H1 (cell line): ENCODE measurements around the gene BRD1. TPM values are rescaled to one million over a fixed set of nuclear protein-coding genes. Genes with fewer than 3 reads are reported as not detected.

ENCODE experiments used
- CTCF ChIA-PET: fragments of 300-600 bp; sonication (Branson Sonifier 250); formaldehyde crosslinking; loops from one replicate; lab custom pipeline; 2021; ENCODE audit not compliant: partially characterized antibody; lab: Charles Lee
- POLR2A ChIA-PET: fragments of 300-600 bp; sonication (Branson Sonifier 250); formaldehyde crosslinking; loops from one replicate; lab custom pipeline; 2021; ENCODE audit warnings: inconsistent platforms; ENCODE audit not compliant: partially characterized antibody; lab: Charles Lee
- DNase-seq, 2 experiments: peaks; one replicate each; pipeline versions ENCODE4 v3.0.0 to v3.0.0-alpha.2; 2010 to 2022; ENCODE audit warnings: low spot score in 2 of 2, low read depth in 1 of 2, mixed read lengths in 1 of 2
- FAIRE-seq: peaks from 2 replicates; lab custom pipeline; 2011; peaks lifted over from hg19 to GRCh38; lab: Jason Lieb, UNC
- H2AFZ ChIP-seq: 2 replicates; pipeline ENCODE4 v1.8.1; 2012; ENCODE audit warnings: low read length, inconsistent platforms
- H2AK5ac ChIP-seq: 2 replicates; pipeline ENCODE4 v1.6.1; 2013; ENCODE audit warnings: low read depth, low read length
- H2BK120ac ChIP-seq: replicated peaks from 2 replicates; pipeline ENCODE3; 2013; ENCODE audit warnings: low read depth, low read length, inconsistent platforms
- H2BK12ac ChIP-seq: 2 replicates; pipeline ENCODE4 v1.6.1; 2013; ENCODE audit warnings: low read depth, low read length
- H2BK15ac ChIP-seq: 2 replicates; pipeline ENCODE4 v1.6.1; 2013; ENCODE audit warnings: low read length
- H2BK20ac ChIP-seq: 2 replicates; pipeline ENCODE4 v1.6.1; 2013; ENCODE audit warnings: low read length
- H2BK5ac ChIP-seq: 2 replicates; pipeline ENCODE4 v1.6.1; 2013; ENCODE audit warnings: low read depth, low read length
- H3K14ac ChIP-seq: 2 replicates; pipeline ENCODE4 v1.6.1; 2013; ENCODE audit warnings: inconsistent platforms; ENCODE audit not compliant: insufficient read length
- H3K18ac ChIP-seq: 2 replicates; pipeline ENCODE4 v1.6.1; 2013; ENCODE audit warnings: low read length; ENCODE audit errors: extremely low read depth
- H3K23ac ChIP-seq: 2 replicates; pipeline ENCODE4 v1.6.1; 2013; ENCODE audit warnings: inconsistent platforms; ENCODE audit not compliant: insufficient read length
- H3K23me2 ChIP-seq: 2 replicates; pipeline ENCODE4 v1.6.1; 2013; ENCODE audit warnings: low read depth, low read length
- H3K27ac ChIP-seq: 2 replicates; pipeline ENCODE4 v1.6.1; 2011; ENCODE audit warnings: low read depth, low read length, inconsistent platforms
- H3K27me3 ChIP-seq, 4 experiments: replicated peaks in 1 of 4; 1 replicate in 1 of 4; 2 replicates in 3 of 4; pipeline versions ENCODE4 v1.6.1 to v1.8.1; 2011 to 2013; ENCODE audit warnings: low read length in 3 of 4, mild to moderate bottlenecking in 3 of 4, inconsistent platforms in 2 of 4, mixed read lengths in 2 of 4, moderate library complexity in 1 of 4; ENCODE audit not compliant: control insufficient read depth in 3 of 4, insufficient read depth in 3 of 4; ENCODE audit errors: extremely low read depth in 1 of 4
- H3K36me3 ChIP-seq, 4 experiments: 2 replicates each; pipeline versions ENCODE4 v1.6.1 to v1.8.1; 2011 to 2013; ENCODE audit warnings: mild to moderate bottlenecking in 4 of 4, low read length in 3 of 4, moderate library complexity in 2 of 4, control low read depth in 1 of 4, inconsistent platforms in 1 of 4; ENCODE audit not compliant: insufficient read depth in 4 of 4, control insufficient read depth in 2 of 4
- H3K4ac ChIP-seq: replicated peaks from 2 replicates; pipeline ENCODE3; 2013; ENCODE audit warnings: low read length, low read depth, mixed read lengths, inconsistent platforms; ENCODE audit not compliant: insufficient read length
- H3K4me1 ChIP-seq, 4 experiments: replicated peaks in 1 of 4; 1 replicate in 1 of 4; 2 replicates in 3 of 4; pipeline versions ENCODE4 v1.6.1 to v1.8.1; 2011 to 2013; ENCODE audit warnings: low read length in 3 of 4, inconsistent platforms in 2 of 4, mixed read lengths in 1 of 4; ENCODE audit not compliant: insufficient read depth in 4 of 4, control insufficient read depth in 3 of 4
- H3K4me2 ChIP-seq, 2 experiments: 2 replicates each; pipeline versions ENCODE4 v1.6.1 to v1.8.1; 2011 to 2013; ENCODE audit warnings: low read depth in 2 of 2, low read length in 2 of 2, control low read depth in 1 of 2, inconsistent platforms in 1 of 2, mild to moderate bottlenecking in 1 of 2; ENCODE audit not compliant: insufficient read depth in 1 of 2
- H3K4me3 ChIP-seq, 4 experiments: fragments of 200-600, 300-600 bp in 1 of 4; sonication (generic), shearing (Covaris generic), sonication (Bioruptor Twin) in 1 of 4; 2 replicates each; pipeline versions ENCODE4 v1.5.1 to v1.8.1; 2011 to 2016; ENCODE audit warnings: low read length in 4 of 4, low read depth in 3 of 4, control low read depth in 2 of 4, inconsistent platforms in 2 of 4, mild to moderate bottlenecking in 2 of 4, mixed read lengths in 1 of 4, moderate library complexity in 1 of 4; ENCODE audit not compliant: insufficient read depth in 2 of 4; ENCODE audit errors: extremely low read depth in 1 of 4
- H3K56ac ChIP-seq: replicated peaks from 2 replicates; pipeline ENCODE3; 2013; ENCODE audit warnings: low read depth, mild to moderate bottlenecking, mixed read lengths, low read length, inconsistent platforms; ENCODE audit not compliant: insufficient read length
- H3K79me1 ChIP-seq: 2 replicates; pipeline ENCODE4 v1.6.1; 2013; ENCODE audit warnings: low read depth, low read length, control low read depth
- H3K79me2 ChIP-seq, 2 experiments: 2 replicates each; pipeline versions ENCODE4 v1.6.1 to v1.8.1; 2012 to 2013; ENCODE audit warnings: low read length in 2 of 2, mild to moderate bottlenecking in 2 of 2, inconsistent platforms in 1 of 2; ENCODE audit not compliant: insufficient read depth in 2 of 2, control insufficient read depth in 1 of 2
- H3K9ac ChIP-seq, 4 experiments: replicated peaks in 1 of 4; 1 replicate in 1 of 4; 2 replicates in 3 of 4; pipeline versions ENCODE4 v1.6.1 to v1.8.1; 2011 to 2013; ENCODE audit warnings: low read depth in 3 of 4, low read length in 3 of 4, control low read depth in 2 of 4, mild to moderate bottlenecking in 2 of 4, moderate library complexity in 2 of 4, inconsistent platforms in 1 of 4; ENCODE audit errors: extremely low read depth in 1 of 4
- H3K9me3 ChIP-seq, 2 experiments: 2 replicates each; pipeline versions ENCODE4 v1.6.1 to v1.8.1; 2012 to 2013; ENCODE audit warnings: mild to moderate bottlenecking in 2 of 2, moderate library complexity in 2 of 2, control low read depth in 1 of 2, inconsistent platforms in 1 of 2, low read depth in 1 of 2, low read length in 1 of 2, mixed read lengths in 1 of 2; ENCODE audit not compliant: insufficient read depth in 2 of 2
- H4K20me1 ChIP-seq, 2 experiments: replicated peaks in 1 of 2; 2 replicates each; pipeline versions ENCODE3 to v1.8.1; 2011 to 2013; ENCODE audit warnings: inconsistent platforms in 2 of 2, low read length in 2 of 2, mild to moderate bottlenecking in 1 of 2; ENCODE audit not compliant: insufficient read depth in 2 of 2, control insufficient read depth in 1 of 2
- H4K5ac ChIP-seq: 2 replicates; pipeline ENCODE4 v1.6.1; 2013; ENCODE audit warnings: low read length, low read depth, mixed read lengths, inconsistent platforms; ENCODE audit not compliant: insufficient read length
- H4K8ac ChIP-seq: 2 replicates; pipeline ENCODE4 v1.8.0; 2013; ENCODE audit warnings: mild to moderate bottlenecking, moderate library complexity, low read length, inconsistent platforms; ENCODE audit not compliant: insufficient read depth; ENCODE audit errors: extremely low read depth
- H4K91ac ChIP-seq: replicated peaks from 2 replicates; pipeline ENCODE3; 2013; ENCODE audit warnings: low read length, mixed read lengths, inconsistent platforms; ENCODE audit not compliant: insufficient read length
- ASH2L ChIP-seq: fragments of 200-600, 300-600 bp; sonication (generic); IDR thresholded peaks from one replicate; pipeline ENCODE4 v1.7.1; 2017; ENCODE audit warnings: low read length
- BRCA1 ChIP-seq: IDR thresholded peaks from 2 replicates; pipeline ENCODE4 v1.6.1; 2012; ENCODE audit warnings: low read depth, low read length, improper control_type of control experiment
- CHD2 ChIP-seq: IDR thresholded peaks from 2 replicates; pipeline ENCODE4 v1.6.1; 2012; ENCODE audit warnings: low read length, improper control_type of control experiment
- EGR1 ChIP-seq: IDR thresholded peaks from 2 replicates; pipeline ENCODE4 v1.6.1; 2011; ENCODE audit warnings: low read depth, low read length, borderline replicate concordance
- POLR2AphosphoS5 ChIP-seq: IDR thresholded peaks from 2 replicates; pipeline ENCODE4 v1.6.1; 2011; ENCODE audit warnings: low read depth, low read length
- RBBP5 ChIP-seq: IDR thresholded peaks from 2 replicates; pipeline ENCODE4 v1.7.1; 2012; ENCODE audit warnings: low read depth, mild to moderate bottlenecking, inconsistent platforms, low read length, moderate library complexity, borderline replicate concordance
- SIN3A ChIP-seq, 2 experiments: IDR thresholded peaks in 1 of 2; conservative IDR thresholded peaks in 1 of 2; 2 replicates each; pipeline ENCODE4 v1.6.1; 2011 to 2012; ENCODE audit warnings: low read length in 2 of 2, improper control_type of control experiment in 1 of 2, low read depth in 1 of 2, mild to moderate bottlenecking in 1 of 2
- SP1 ChIP-seq: IDR thresholded peaks from 2 replicates; pipeline ENCODE4 v1.6.1; 2011; ENCODE audit warnings: low read depth, low read length
- SRF ChIP-seq: IDR thresholded peaks from 2 replicates; pipeline ENCODE4 v1.6.1; 2011; ENCODE audit warnings: mild to moderate bottlenecking, low read depth, low read length, moderate library complexity
- WGBS, 2 experiments: shearing (Covaris generic) in 1 of 2; methylation state at CpG; one replicate each; pipeline versions ENCODE4 v1.1.6 to v1.1.7; 2013 to 2015; ENCODE audit warnings: low lambda C conversion rate in 2 of 2, mixed read lengths in 2 of 2, inconsistent platforms in 1 of 2, low coverage in 1 of 2, missing lambda C conversion rate in 1 of 2; ENCODE audit not compliant: insufficient replicate concordance in 2 of 2, insufficient coverage in 1 of 2, insufficient read length in 1 of 2; ENCODE audit errors: extremely low coverage in 1 of 2, missing lambda C conversion rate in 1 of 2; 5-methylcytosine and 5-hydroxymethylcytosine counted together
- polyA plus RNA-seq, 7 experiments: library from polyadenylated mRNA; depleted of rRNA in 3 of 7; stranded (reverse) in 5 of 7; unstranded in 2 of 7; fragments of >200 nt in 5 of 7; fragments of 200-250 nt in 2 of 7; gene quantifications; 1 replicate in 5 of 7; 2 replicates in 1 of 7; 4 replicates in 1 of 7; pipeline versions ENCODE4 v1.2.1 to v1.2.3, GENCODE V29; 2011 to 2013; ENCODE audit warnings: missing spikeins in 2 of 7, mixed read lengths in 2 of 7
- total RNA-seq: library from RNA; stranded (reverse); fragmentation: NEBNext Ultra II Directional; extraction: Animal tissue kit (Norgen Biotek cat#: 25700); gene quantifications from 2 replicates; pipeline ENCODE4 v1.2.1, GENCODE V29; 2021
- TF ChIP-seq, protein P1 (sequence below): IDR thresholded peaks from 2 replicates; pipeline ENCODE4 v1.6.1; 2012; ENCODE audit warnings: inconsistent platforms

Gene BRD1
- total and polyA plus RNA-seq, 2 of the 8 experiments (the other 6 are each of a cell fraction or from before 2014, with no cell fraction given), result 6.8 to 34.0 TPM

DNA sequence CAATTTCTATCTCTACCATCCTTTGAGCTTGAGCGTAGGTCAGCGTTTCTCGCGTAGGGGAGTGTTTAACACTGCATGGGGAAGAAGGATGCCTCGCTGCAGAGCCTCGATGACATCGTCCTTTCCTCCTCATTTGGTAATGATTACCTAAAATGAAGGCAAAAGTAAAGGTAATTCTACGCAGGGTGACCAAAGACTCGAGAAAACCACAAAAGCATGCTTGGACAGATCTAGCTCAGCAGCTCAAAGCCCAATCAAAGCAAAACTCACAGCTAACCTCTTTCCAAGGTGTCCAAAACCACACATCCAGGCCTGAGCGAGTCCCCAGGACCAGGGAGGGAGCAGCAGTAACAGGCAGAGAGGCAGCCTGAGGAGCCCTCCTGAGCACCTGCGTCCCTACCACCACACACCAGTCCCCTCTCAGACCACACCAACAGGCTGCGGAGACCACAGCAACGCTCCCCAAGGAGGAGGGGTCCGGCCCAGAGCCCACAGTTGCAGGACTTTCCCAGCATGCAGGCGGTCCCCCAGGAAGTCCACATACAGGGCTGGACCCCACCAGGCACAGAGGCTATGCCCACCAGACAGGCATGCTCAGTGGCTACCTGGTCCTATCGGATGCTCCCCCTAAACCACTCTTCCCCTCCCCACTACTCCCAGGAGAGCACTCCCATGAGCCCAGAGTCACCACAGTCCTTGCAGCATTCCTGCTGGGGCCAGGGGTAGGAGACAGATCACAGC is 3.3 kb downstream of the BRD1 start:
- H3K79me2 ChIP-seq, result peaks cover 26 to 75% of the 10 kb centered on the region in 2 experiments
- H3K9ac ChIP-seq, result no peak overlapping the region
- H3K36me3 ChIP-seq, result peaks cover 21 to 45% (median 27%) of the 10 kb centered on the region in 4 experiments
- peaks cover 9% of the 10 kb centered on the region; the same call in 1 of the 2 replicates for H3K23me2 ChIP-seq
- no peak overlapping the region for H4K8ac ChIP-seq
- no peak overlapping the region for H4K5ac ChIP-seq
- peaks cover 44 to 46% of the 10 kb centered on the region in 2 experiments for H4K20me1 ChIP-seq
- DNase-seq (no peak), FAIRE-seq (no peak)
- no peak overlapping the region for H2BK20ac ChIP-seq
- no peak overlapping the region for H3K23ac ChIP-seq
- 92% methylated on average over 16 of the region's 16 CpGs; no CpG with 5 or more reads in 1 of the 2 experiments for WGBS, 2 experiments
- no peak overlapping the region for H2AFZ ChIP-seq
- no peak overlapping the region for H3K18ac ChIP-seq
- no peak overlapping the region for H3K56ac ChIP-seq
- no peak overlapping the region for H2BK120ac ChIP-seq
- H3K27ac ChIP-seq, result no peak overlapping the region
- H2BK15ac ChIP-seq, result no peak overlapping the region
- no peak overlapping the region for H3K4me2 ChIP-seq
- ChIA-PET POLR2A (interaction anchor here (1.5 kb wide), 1 partner anchor 13 kb away, joined by 3 read pairs; no protein-coding TSS in a partner anchor), CTCF (no interaction called here)
- no peak overlapping the region for H3K4ac ChIP-seq
- peaks cover 5 to 10% of the 10 kb centered on the region in 2 experiments; a peak in 3 of 4 replicates for H3K9me3 ChIP-seq
- H2BK5ac ChIP-seq, result no peak overlapping the region
- H3K27me3 ChIP-seq, result no peaks in the 10 kb centered on the region
- no peak overlapping the region for H3K14ac ChIP-seq
- H3K79me1 ChIP-seq, result peaks cover 31% of the 10 kb centered on the region
- H3K4me1 ChIP-seq, result peaks cover 0 to 9% (median 7%) of the 10 kb centered on the region in 4 experiments; a peak in 5 of 7 replicates
- no peak overlapping the region for H3K4me3 ChIP-seq
- H2BK12ac ChIP-seq, result no peak overlapping the region
- no peak overlapping the region; the same call in 1 of the 2 replicates for H2AK5ac ChIP-seq
- H4K91ac ChIP-seq, result no peak overlapping the region
- TF ChIP-seq SRF (no peak), SIN3A (conservative IDR thresholded peaks at IDR 0.05 in 1 of 2, IDR thresholded peaks at IDR 0.05 in 1 of 2; ENCODE audit: low read depth in 1 of 2, low read length in 2 of 2) (no peak), RBBP5 (no peak), BRCA1 (no peak), CHD2 (no peak), ASH2L (no peak), POLR2AphosphoS5 (no peak), EGR1 (no peak), SP1 (no peak)
- TF ChIP-seq, protein P1, sequence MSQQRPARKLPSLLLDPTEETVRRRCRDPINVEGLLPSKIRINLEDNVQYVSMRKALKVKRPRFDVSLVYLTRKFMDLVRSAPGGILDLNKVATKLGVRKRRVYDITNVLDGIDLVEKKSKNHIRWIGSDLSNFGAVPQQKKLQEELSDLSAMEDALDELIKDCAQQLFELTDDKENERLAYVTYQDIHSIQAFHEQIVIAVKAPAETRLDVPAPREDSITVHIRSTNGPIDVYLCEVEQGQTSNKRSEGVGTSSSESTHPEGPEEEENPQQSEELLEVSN, result no peak
